GM21367 (cell line): Measurements from ENCODE around the gene CENPC.

ENCODE experiments used
- ATAC-seq: cut with Tn5 transposase; IDR thresholded peaks from one replicate; pipeline ENCODE4 v1.9.1; 2021; ENCODE audit not compliant: unreplicated experiment

The CENPC gene, protein sequence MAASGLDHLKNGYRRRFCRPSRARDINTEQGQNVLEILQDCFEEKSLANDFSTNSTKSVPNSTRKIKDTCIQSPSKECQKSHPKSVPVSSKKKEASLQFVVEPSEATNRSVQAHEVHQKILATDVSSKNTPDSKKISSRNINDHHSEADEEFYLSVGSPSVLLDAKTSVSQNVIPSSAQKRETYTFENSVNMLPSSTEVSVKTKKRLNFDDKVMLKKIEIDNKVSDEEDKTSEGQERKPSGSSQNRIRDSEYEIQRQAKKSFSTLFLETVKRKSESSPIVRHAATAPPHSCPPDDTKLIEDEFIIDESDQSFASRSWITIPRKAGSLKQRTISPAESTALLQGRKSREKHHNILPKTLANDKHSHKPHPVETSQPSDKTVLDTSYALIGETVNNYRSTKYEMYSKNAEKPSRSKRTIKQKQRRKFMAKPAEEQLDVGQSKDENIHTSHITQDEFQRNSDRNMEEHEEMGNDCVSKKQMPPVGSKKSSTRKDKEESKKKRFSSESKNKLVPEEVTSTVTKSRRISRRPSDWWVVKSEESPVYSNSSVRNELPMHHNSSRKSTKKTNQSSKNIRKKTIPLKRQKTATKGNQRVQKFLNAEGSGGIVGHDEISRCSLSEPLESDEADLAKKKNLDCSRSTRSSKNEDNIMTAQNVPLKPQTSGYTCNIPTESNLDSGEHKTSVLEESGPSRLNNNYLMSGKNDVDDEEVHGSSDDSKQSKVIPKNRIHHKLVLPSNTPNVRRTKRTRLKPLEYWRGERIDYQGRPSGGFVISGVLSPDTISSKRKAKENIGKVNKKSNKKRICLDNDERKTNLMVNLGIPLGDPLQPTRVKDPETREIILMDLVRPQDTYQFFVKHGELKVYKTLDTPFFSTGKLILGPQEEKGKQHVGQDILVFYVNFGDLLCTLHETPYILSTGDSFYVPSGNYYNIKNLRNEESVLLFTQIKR

DNA sequence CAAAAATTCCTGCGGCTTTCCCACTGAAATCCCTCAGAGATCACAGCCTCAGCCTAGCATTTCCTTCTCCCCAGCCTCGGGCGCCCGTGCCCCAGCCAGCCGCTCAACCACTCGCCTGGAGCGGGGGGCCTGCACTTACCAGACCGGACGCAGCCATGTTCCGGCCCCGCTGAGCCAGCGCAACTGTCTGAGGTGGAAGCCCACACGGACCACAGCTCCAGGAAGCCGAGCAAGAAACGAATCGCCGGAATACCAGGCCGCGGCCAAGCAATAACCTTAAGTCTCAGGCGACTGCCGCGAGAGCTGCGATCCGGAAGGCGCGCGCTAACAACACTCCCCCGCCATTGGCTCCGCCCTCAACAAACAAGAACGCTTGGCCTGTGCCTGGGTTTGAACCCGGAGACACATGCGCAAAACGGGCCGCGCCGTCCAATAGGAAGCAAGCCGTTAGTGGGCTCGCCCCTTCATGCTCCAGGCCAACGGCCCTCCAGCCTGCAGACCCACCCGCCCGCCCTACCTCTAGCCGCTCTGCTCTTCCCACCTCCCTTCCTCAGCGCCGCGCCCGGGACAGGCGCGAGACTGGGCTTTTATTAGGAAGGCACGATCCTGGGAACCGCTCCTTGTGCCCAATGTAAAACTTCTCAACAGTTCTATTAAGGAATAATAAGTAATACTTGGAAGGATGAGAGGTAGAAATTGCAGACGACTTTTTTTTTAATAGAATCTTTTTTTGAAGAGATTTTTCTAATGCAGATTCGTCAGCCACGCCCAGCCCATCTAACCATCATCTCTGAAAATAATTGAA lies at the start of gene CENPC:
TSS of gene CENPC (minus strand) at position 305 of the 805 bp plus-strand sequence. CDS start at position 157, 148 bp downstream.
- ATAC-seq = peak; percentile 93

DNA sequence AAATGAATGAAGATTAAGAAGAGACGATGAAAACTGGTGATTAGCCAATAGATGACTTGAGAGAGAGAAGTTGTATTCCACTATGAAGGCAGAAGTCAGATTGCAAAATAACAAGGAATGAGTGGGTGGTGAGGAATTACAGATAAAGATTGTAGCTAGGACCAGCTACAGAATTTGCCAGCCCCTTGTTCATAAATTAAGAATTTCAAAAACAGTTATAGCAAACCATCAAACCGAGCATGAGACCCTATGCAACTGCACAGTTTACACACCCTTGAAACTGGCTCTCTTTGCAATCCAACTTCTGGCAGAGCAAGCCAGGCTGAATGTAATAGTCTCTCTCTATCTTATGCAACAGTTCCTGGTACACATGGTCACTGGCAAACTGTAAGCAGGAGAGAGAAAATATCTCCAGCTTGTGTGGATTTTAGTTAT lies 48.5 kb upstream of the CENPC start:
- no peak for ATAC-seq

DNA sequence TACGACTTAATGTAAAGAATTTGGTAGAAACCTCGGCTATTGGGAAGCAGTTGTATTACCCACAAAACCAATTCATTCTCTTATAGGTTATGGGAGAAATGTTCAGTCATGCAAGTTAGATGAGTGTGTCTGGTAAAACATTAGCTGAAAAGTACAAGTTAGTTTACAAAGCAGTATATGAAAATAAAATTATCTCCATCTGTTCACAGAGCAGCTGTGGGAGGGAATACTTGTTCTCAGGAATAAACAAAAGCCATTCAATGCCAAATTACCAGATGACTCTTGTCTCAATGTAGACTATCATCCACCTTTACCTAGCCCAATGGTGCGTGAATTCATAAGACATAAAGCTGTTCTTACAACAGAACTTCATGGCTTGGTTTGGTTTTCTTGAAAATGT lies 41.9 kb upstream of the CENPC start:
- ATAC-seq = no peak

DNA sequence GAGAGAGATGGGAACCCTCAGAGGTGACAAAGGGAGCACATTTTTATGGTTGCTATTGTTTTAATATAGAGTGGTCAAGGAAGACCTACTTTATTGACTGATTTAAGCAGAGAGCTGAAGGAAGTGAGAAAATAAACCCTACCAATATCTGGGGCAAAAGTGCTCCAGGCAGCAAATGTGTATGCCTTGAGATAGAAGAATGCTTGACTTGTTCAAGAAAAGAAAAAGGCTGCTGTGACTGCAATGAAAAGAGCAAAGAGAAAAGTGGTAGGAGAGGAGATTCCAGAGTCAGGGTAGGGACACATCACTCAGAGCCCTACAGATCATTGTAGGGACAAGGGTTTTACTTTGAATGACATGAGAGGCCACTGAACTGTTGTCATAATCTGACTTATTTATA lies 39.2 kb upstream of the CENPC start:
- ATAC-seq = no peak

DNA sequence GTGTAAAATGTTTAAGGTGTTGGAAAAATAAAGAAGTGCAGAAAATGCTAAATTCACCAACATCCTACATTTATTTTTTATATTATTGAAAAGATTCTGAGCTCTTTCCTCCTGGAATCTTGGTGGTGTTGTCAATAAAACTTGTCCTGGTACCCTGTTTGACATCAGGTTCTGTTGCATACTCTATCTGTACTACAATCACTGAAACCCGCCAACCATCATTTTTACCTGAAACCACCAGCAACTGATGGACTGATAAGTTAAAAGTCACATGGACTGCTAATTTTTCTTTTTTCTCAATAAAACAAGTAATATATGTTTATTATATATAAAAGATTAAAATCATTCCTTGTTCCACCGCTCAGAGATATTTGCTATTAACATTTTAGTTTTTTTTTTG lies 36.6 kb upstream of the CENPC start:
- no peak for ATAC-seq

DNA sequence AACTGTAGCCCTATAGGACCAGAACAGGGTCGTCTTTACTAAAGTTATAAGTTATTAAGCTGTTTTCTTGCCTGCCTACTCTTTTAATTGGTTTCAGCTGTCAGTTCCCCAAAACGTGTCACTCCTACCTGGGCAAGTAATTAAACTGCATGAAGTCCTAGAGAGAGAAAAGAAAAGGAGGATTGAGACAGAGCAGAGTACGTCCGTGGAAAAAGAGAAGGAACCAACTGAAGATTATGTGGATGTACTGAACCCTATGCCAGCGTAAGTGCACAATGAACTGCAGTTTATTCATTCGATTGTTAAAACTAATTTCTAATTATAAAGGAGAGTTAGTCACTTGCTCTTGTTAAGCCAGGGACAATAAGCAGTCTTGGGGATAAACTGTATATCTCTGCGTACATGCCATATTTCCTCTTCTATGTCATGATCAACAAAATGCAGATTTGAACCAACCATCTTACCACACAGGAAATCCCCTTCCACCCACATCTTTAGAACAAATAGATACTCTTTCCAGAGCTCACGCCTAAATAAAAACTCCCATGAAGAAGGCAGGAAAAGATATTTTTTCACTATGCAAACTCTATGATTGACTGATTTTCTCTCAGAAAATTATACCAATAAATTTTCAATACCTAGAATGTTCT lies 36.0 kb upstream of the CENPC start:
- ATAC-seq = peak; percentile 42

DNA sequence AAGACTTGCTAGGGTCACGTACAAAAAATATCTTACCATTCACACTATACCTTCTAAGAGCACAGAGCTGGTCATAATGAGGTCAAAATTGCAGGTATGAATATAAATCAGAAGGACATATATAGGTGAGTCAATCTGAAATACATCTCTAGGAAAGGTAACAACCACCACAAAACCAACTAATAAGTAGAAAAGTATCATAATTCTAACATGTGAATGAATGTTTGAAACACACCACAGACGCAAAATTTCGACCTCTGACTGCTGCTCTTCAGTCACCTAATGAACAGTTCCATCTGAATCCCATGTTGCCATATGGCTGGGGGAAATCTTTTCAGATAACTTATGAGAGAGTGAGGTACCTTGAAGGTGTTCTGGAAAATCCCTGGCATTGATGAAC lies 35.3 kb upstream of the CENPC start:
- no peak for ATAC-seq

DNA sequence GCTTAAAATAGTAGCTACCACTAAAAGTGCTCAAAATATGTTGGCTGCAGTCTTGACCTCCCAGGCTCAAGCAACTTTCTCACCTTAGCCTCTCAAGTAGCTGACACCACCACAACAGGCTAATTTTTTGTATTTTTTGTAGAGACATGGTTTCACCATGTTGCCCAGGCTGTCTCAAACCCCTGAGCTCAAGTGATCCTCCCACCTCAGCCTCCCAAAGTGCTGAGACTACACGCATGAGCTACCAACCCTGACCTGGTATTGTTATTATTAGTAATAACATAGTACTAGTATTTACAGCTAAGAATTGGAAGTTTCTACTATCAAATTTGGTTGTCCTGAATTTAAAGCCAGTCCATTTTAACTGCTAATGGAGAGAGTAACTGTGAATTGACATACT lies 31.2 kb upstream of the CENPC start:
- peak; percentile 53 for ATAC-seq

DNA sequence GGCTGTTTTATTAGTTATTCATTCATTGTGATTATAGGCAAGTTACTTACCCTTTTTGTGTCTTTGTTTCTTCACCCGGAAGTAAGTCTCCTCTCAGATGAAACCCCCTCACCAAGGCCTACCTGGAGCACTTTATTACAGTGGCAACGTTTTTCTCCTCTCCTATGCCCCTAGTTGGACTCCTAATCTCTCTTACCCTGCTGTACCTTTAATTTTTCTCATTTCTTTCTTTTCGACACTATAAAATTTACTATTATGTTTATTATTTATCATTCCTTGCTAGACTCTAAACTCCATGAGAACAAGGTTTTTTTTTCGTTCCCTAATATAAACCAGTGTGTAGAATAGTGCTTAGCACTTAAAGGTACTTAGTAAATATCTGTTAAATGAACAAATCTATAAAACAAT lies 30.8 kb upstream of the CENPC start:
- ATAC-seq = no peak

DNA sequence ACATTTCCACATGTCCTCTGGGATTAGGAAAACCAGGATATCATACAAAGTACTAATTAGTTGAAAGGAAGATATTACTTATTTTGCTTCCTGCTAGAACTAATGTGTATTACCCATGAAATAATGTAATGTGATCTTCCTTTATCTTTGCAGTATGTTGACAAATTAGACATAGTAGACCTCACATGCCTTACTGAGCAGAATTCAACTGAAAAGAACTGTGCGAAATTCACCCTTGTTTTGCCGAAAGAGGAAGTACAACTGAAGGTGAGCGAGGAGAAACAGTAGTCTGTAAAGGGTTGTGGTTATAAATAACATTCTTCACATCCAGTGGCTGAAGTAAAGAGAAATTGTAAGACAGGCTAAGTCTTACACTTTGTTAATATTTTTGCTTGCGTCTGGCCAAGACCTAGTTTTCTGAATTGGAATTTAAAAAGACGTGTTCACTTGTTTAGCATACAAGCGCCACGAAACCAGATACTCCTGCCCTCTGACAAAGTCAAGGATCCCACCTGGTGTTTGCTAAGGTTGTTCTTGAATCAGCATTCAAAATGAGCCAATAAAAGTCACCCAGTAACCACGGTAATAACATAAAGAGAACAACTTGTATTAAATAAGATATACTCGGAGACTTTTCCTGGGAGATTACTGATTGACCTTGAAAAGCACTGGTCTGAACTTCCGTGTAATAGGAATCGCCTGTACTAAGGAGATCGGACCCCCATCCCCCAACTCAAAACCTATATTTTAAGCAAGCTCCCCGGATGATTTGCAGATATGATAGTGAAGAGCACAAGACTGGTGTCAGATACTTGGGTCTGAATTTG lies 30.1 kb upstream of the CENPC start:
- peak; percentile 93 for ATAC-seq

DNA sequence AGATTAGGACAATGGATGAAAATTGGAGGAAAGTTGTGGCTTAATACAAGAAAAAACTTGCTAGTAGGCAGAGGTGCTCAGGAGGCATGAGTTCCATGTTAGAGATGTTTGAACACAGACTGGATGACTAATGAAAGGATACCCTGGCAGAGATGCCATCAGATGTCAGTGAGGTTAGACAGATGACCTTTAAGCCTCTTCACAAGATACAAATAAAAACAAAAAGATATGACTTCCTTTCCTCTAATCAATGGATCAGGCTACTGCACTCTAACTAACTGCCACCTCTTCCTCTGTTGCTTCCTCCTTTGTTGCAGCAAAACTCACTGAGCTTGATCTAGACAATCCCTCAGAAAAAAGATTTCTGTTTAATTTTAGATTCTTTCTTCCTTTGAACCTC lies 27.9 kb upstream of the CENPC start:
- no peak for ATAC-seq

DNA sequence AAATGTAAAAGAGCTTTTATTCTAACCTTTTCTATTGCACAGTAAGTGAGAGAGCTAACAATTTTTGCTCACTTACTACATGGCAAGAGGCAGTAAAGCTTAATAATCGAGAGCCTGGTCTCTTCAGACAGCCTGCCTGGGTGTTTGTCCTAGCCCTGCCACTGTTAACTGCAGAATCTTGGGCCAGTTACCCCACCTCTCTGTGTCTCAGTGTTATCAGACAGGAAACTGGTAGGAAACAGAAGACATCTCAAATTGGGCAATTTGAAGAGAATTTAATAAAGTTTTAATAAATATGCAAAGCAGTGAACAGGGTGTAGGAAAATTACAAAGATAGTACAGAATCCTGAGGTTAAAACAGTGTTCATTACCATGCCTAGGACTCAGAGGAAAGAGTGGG lies 26.7 kb upstream of the CENPC start:
- ATAC-seq = no peak

DNA sequence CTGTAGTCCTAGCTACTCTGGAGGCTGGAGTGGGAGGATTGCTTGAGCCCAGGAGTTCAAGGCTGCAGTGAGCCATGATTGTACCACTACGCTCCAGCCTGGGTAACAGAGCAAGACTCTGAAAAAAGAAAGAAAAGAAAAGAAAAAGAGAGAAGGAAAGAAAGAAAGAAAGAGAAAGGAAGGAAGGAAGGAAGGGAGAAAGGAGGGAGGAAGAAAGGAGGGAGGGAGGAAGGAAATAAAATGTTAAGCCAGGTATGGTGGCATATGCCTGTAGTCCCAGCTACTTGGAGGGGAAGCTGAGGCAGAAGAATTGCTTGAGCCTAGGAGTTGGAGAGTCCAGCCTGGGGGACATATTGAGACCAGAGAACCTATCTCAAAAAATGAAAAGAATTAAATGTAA lies 25.2 kb upstream of the CENPC start:
- no peak for ATAC-seq

DNA sequence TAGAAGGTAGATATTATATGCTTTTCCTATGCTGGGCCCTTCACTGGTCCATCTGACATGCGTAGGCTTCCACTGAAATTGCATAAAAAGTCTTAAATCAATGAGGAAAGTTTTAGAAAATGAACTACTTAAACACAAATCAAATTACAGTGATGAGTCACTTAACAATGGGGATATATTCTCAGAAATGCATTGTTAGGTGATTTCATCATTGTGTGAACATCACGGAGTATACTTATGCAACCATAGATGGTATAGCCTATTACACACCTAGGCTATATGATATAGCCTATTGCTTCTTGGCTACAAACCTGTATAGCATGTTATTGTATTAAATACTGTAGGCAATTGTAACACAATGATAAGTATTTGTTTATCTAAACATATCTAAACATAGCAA lies 23.5 kb upstream of the CENPC start:
- no peak for ATAC-seq

DNA sequence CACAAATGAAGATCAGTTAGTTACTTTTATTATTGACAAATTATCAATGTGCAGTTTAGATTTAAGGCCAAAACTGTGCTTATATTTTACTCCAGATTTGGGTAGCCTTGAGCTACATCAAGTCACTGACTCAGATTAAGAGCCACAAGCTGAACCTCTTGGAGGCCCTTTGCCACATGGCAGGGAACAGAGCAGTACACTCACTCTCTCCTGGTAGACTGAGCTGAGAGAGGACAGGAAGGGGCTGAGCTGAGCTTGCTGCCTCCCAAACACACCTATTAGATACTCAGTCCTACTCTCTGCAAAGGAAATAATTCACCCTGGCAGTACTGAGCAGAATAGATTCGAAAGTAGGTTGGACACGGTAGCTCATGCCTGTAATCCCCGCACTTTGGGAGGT lies 21.0 kb upstream of the CENPC start:
- ATAC-seq = no peak

DNA sequence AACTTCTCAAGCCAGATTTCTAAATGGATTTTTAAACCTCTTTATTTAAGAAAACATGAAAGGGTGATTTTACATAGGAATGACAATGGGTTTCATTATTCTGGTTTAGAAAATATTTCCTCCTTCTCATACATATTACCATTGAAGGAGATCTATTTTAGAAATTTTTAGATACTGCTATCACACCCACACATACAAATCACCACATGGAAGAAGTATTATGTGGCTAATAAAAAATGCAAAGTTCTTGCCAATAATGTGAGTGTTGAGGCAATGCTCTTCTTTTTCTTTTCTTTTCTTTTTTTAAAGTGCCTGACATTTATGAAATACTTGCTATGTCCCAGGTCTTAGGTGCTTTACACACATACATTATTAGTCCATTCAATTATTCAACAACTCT lies 20.0 kb upstream of the CENPC start:
- ATAC-seq = no peak

DNA sequence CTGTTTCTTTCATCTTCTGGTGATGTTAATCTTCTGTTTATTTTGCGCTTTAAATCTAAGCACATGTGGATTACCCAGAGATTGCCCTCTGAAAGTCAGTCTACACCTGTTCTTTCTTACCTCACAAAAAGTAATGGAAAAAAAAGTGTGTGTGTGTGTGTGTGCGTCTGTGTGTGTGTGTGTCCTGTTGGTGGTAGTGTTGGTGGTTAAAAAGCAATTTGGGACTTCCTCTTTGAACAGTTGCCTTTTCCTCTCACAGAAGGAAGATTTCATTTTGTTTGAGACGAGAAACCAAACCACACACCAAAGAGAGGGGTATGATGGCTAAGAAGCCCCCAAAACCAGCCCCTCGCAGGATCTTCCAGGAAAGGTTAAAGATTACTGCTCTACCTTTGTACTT lies 13.2 kb upstream of the CENPC start, which contains the start of gene STAP1:
TSS of gene STAP1 (plus strand) at position 235 of the 400 bp plus-strand sequence. CDS start at position 318, 83 bp downstream.
- peak; percentile 63 for ATAC-seq

DNA sequence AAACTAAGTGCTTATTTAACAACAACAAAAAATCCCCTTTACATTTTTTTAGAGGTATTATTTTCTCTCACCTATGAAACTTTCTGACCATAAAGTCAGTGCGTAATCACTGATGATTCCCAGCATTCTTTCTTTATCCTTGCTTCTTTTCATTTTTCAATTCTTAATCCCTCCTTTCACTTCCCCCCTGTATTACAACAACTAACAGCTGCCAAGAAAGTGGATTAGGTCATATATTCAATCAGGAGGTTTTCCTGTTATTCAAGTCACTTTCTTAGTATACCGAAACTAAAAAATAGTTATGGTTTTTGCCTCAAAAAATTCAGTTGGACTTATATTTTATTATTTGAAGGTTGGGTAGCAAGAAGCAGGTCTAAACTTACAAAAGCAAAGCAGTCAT lies 11.1 kb upstream of the CENPC start:
- ATAC-seq = no peak

DNA sequence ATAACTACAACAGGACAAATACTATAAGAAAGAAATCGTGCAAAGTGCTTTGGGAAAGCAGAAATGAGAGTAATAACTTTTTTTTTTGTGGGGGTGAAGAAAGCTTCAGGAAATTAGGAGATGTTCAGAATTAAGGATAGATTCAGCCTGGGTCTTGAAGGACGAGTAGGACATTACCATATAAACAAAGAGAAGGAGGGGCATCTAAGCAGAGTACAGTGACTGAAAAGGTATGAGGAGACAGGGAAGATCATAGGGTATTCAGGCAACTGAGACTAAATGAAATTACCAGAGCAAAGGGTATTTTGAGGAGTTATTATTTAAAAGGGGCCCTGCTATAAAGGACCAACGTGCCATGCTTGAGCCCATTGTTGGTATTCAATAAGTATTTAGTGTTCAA lies 10.1 kb upstream of the CENPC start:
- no peak for ATAC-seq

DNA sequence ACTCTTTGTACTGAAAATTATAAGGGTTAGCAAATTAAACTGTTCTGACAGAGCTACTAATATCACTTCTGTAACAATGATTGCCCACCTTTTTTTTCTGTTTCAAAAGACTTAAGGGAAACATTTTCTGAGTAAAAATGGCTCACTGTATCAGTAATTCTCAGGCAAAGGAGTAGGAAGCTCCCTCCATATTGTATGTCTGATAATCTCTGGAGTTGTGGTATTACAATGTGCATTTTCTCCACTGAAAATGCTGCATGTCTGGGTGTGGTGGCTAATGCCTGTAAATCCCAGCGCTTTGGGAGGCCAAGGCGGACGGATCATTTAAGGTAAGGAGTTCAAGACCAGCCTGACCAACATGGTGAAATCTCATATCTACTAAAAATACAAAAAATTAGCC lies 8.8 kb upstream of the CENPC start:
- no peak for ATAC-seq
